SK-N-MC (cell line): ENCODE data around the gene NCAM2.
A peak's percentile ranks its signal among the peaks of the same experiment; 100 is the strongest.

Source experiments
- DNase-seq: peaks from one replicate; pipeline ENCODE4 v3.0.0-alpha.2; 2011; ENCODE audit warnings: low read depth, low spot score
- H3K27ac ChIP-seq: fragments of 200-600 bp; sonication (generic); 2 replicates; pipeline ENCODE4 v1.5.1; 2016; ENCODE audit warnings: mixed run types
- H3K36me3 ChIP-seq: fragments of 200-600 bp; sonication (generic); 2 replicates; pipeline ENCODE4 v1.6.1; 2017; ENCODE audit warnings: antibody characterized with exemption, low read length, mixed read lengths; ENCODE audit not compliant: insufficient read depth
- H3K4me3 ChIP-seq: fragments of 200-600 bp; sonication (generic); 2 replicates; pipeline ENCODE4 v1.5.1; 2016
- H3K9ac ChIP-seq: fragments of 200-600 bp; sonication (generic); 2 replicates; pipeline ENCODE4 v1.8.0; 2017; ENCODE audit warnings: mixed run types, mixed read lengths; ENCODE audit not compliant: insufficient read length
- H3K9me3 ChIP-seq: fragments of 200-600 bp; sonication (generic); 2 replicates; pipeline ENCODE4 v1.6.1; 2017; ENCODE audit warnings: low read depth, mild to moderate bottlenecking, antibody characterized with exemption, low read length, moderate library complexity, mixed read lengths
- EZH2 ChIP-seq: fragments of 200-600 bp; sonication (generic); IDR thresholded peaks from one replicate; pipeline ENCODE4 v1.6.1; 2017; ENCODE audit warnings: antibody characterized with exemption
- FOXP2 ChIP-seq: optimal IDR thresholded peaks from 2 replicates; pipeline ENCODE3; 2011; ENCODE audit warnings: mild to moderate bottlenecking, moderate library complexity; ENCODE audit not compliant: insufficient read depth; ENCODE audit errors: extremely low read length, control extremely low read depth
- POLR2AphosphoS5 ChIP-seq: IDR thresholded peaks from 2 replicates; pipeline ENCODE4 v1.6.1; 2012; ENCODE audit warnings: mild to moderate bottlenecking, low read depth, low read length, borderline replicate concordance

The NCAM2 gene

GRCh38 chr21:21203822-21204339 lies 205.7 kb downstream of the NCAM2 start:
- Histone ChIP-seq H3K4me3 (no peak overlapping the region), H3K27ac (no peak overlapping the region), H3K9ac (no peak overlapping the region), H3K36me3 (no peaks in the 10 kb centered on the region), H3K9me3 (no peaks in the 10 kb centered on the region)
- no peak for TF ChIP-seq FOXP2
- TF ChIP-seq EZH2, result no peak
- no peak for TF ChIP-seq POLR2AphosphoS5
- no peak for DNase-seq

GRCh38 chr21:21204366-21204996 lies 206.3 kb downstream of the NCAM2 start:
- Histone ChIP-seq H3K27ac (no peak overlapping the region), H3K4me3 (no peak overlapping the region), H3K36me3 (no peaks in the 10 kb centered on the region), H3K9ac (no peak overlapping the region), H3K9me3 (no peaks in the 10 kb centered on the region)
- TF ChIP-seq EZH2 (no peak), POLR2AphosphoS5 (no peak), FOXP2 (no peak)
- no peak for DNase-seq

GRCh38 chr21:21205604-21206003 lies 207.4 kb downstream of the NCAM2 start:
- TF ChIP-seq FOXP2 (no peak), POLR2AphosphoS5 (no peak), EZH2 (no peak)
- Histone ChIP-seq H3K27ac (no peak overlapping the region), H3K36me3 (no peaks in the 10 kb centered on the region), H3K4me3 (no peak overlapping the region), H3K9me3 (no peaks in the 10 kb centered on the region), H3K9ac (no peak overlapping the region)
- DNase-seq, result no peak

- TF ChIP-seq EZH2 (no peak), POLR2AphosphoS5 (no peak)
- no peak overlapping the region for H3K9ac ChIP-seq
- no peak for DNase-seq
- H3K4me3 ChIP-seq, result no peak overlapping the region
- H3K27ac ChIP-seq, result no peak overlapping the region
- no peaks in the 10 kb centered on the region for H3K9me3 ChIP-seq
- no peaks in the 10 kb centered on the region for H3K36me3 ChIP-seq
These were observed 212.3 kb downstream of the NCAM2 start for GRCh38 chr21:21210552-21210951.

GRCh38 chr21:21213297-21213696 lies 215.1 kb downstream of the NCAM2 start:
- TF ChIP-seq EZH2, result no peak
- no peak for TF ChIP-seq POLR2AphosphoS5
- TF ChIP-seq FOXP2, result no peak
- DNase-seq, result no peak
- Histone ChIP-seq H3K9me3 (no peaks in the 10 kb centered on the region), H3K9ac (no peak overlapping the region), H3K4me3 (no peak overlapping the region), H3K36me3 (no peaks in the 10 kb centered on the region), H3K27ac (no peak overlapping the region)

- no peak for DNase-seq
- H3K9me3 ChIP-seq, result no peaks in the 10 kb centered on the region
- TF ChIP-seq EZH2 (no peak), POLR2AphosphoS5 (no peak), FOXP2 (no peak)
- H3K4me3 ChIP-seq, result no peak overlapping the region
- H3K27ac ChIP-seq, result no peak overlapping the region
- H3K36me3 ChIP-seq, result no peaks in the 10 kb centered on the region
- H3K9ac ChIP-seq, result no peak overlapping the region
These were observed 217.8 kb downstream of the NCAM2 start for GRCh38 chr21:21216047-21216446.

- no peak overlapping the region for H3K4me3 ChIP-seq
- DNase-seq, result no peak
- no peaks in the 10 kb centered on the region for H3K36me3 ChIP-seq
- no peak overlapping the region for H3K27ac ChIP-seq
- H3K9me3 ChIP-seq, result no peaks in the 10 kb centered on the region
- H3K9ac ChIP-seq, result no peak overlapping the region
- TF ChIP-seq EZH2, result no peak
- no peak for TF ChIP-seq FOXP2
- TF ChIP-seq POLR2AphosphoS5, result no peak
These were observed 228.3 kb downstream of the NCAM2 start for GRCh38 chr21:21226472-21226871.

- TF ChIP-seq FOXP2, result no peak
- no peak for TF ChIP-seq EZH2
- TF ChIP-seq POLR2AphosphoS5, result no peak
- Histone ChIP-seq H3K9ac (no peak overlapping the region), H3K27ac (no peak overlapping the region), H3K9me3 (no peaks in the 10 kb centered on the region), H3K4me3 (no peak overlapping the region), H3K36me3 (no peaks in the 10 kb centered on the region)
- DNase-seq, result no peak
These were observed 232.5 kb downstream of the NCAM2 start for GRCh38 chr21:21230672-21231071.

- Histone ChIP-seq H3K4me3 (no peak overlapping the region), H3K27ac (peak overlapping the region; percentile 33; the same call in 1 of the 2 replicates), H3K36me3 (no peaks in the 10 kb centered on the region), H3K9me3 (no peaks in the 10 kb centered on the region), H3K9ac (no peak overlapping the region)
- no peak for TF ChIP-seq EZH2
- TF ChIP-seq POLR2AphosphoS5, result no peak
- no peak for TF ChIP-seq FOXP2
- DNase-seq, result no peak
These were observed 233.7 kb downstream of the NCAM2 start for GRCh38 chr21:21231913-21232312.
